GM13976 (cell line): ENCODE data around the gene PIK3CD.
A peak's percentile ranks its signal among the peaks of the same experiment; 100 is the strongest.

Source experiments
- DNase-seq: peaks from one replicate; pipeline ENCODE4 v3.0.0; 2012; ENCODE audit warnings: low spot score
- in situ Hi-C: fragments of 300-500 bp; cut with MboI; formaldehyde crosslinking; loops from one replicate; pipeline ENCODE4 v1.12.0; 2022; ENCODE audit warnings: low sequenced_read_pairs, mixed read lengths, inconsistent platforms; ENCODE audit not compliant: unreplicated experiment
- TF ChIP-seq, protein P1 (sequence below): IDR thresholded peaks from 2 replicates; pipeline ENCODE4 v1.5.1; 2012; ENCODE audit warnings: borderline replicate concordance, mild to moderate bottlenecking; ENCODE audit not compliant: insufficient read depth; ENCODE audit errors: extremely low read depth, missing control alignments, control extremely low read depth

PIK3CD gene

DNA sequence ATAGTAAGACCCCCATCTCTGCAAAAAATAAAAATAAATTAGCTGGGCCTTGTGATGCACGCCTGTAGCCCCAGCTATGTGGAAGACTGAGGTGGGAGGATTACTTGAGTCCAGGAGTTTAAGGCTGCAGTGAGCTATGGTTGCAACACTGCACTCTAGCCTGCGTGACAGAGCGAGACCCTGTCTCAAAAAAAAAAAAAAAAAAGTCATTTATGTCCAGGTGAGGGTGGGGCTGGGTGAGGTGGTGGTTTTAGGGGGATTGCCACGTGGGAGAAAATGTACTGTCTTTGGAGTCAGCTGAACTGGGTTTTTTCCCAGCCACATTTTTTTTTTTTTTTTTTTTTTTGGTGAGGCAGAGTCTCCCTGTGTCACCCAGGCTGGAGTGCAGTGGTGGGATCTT lies 6.7 kb downstream of the PIK3CD start:
- in situ Hi-C loops, result no loop called here
- DNase-seq, result no peak
- TF ChIP-seq, protein P1, sequence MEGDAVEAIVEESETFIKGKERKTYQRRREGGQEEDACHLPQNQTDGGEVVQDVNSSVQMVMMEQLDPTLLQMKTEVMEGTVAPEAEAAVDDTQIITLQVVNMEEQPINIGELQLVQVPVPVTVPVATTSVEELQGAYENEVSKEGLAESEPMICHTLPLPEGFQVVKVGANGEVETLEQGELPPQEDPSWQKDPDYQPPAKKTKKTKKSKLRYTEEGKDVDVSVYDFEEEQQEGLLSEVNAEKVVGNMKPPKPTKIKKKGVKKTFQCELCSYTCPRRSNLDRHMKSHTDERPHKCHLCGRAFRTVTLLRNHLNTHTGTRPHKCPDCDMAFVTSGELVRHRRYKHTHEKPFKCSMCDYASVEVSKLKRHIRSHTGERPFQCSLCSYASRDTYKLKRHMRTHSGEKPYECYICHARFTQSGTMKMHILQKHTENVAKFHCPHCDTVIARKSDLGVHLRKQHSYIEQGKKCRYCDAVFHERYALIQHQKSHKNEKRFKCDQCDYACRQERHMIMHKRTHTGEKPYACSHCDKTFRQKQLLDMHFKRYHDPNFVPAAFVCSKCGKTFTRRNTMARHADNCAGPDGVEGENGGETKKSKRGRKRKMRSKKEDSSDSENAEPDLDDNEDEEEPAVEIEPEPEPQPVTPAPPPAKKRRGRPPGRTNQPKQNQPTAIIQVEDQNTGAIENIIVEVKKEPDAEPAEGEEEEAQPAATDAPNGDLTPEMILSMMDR, result no peak

DNA sequence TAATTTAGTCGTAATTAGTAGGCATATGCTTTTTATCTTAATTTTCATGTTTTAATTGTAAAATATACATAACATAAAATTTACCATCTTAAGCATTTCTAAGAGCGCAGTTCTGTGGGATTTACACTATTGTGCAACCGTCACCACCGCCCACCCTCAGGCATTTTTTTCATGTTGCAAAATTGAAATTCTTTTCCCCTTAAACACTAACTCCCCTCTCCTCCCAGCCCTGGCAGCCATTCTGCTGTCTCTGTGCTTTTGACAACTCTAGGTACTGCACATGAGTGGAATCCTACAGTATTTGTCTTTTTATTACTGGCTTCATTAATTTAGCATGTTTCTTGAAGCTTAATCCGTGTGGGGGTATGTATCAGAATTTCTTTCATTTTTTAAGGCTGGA lies 7.8 kb downstream of the PIK3CD start:
- in situ Hi-C loops, result no loop called here
- TF ChIP-seq, protein P1, result no peak
- no peak for DNase-seq

- DNase-seq, result no peak
- in situ Hi-C loops, result no loop called here
- TF ChIP-seq, protein P1, result no peak
These were observed 11.7 kb downstream of the PIK3CD start for GRCh38 chr1:9663257-9663656.

- DNase-seq, result no peak
- in situ Hi-C loops, result no loop called here
These were observed 13.7 kb downstream of the PIK3CD start for GRCh38 chr1:9665193-9665592.

GRCh38 chr1:9668080-9668479 lies 16.5 kb downstream of the PIK3CD start:
- in situ Hi-C loops, result no loop called here
- no peak for DNase-seq

More at GRCh38 chr1:9665193-9665592, 13.7 kb downstream of the PIK3CD start:
- TF ChIP-seq, protein P1, result no peak

GRCh38 chr1:9670085-9670484 lies 18.6 kb downstream of the PIK3CD start:
- in situ Hi-C loops, result no loop called here
- DNase-seq, result peak; percentile 72
- TF ChIP-seq, protein P1, result no peak

More at GRCh38 chr1:9668080-9668479, 16.5 kb downstream of the PIK3CD start:
- TF ChIP-seq, protein P1, result no peak
